ENCODE data around the gene CDT1.

DNA sequence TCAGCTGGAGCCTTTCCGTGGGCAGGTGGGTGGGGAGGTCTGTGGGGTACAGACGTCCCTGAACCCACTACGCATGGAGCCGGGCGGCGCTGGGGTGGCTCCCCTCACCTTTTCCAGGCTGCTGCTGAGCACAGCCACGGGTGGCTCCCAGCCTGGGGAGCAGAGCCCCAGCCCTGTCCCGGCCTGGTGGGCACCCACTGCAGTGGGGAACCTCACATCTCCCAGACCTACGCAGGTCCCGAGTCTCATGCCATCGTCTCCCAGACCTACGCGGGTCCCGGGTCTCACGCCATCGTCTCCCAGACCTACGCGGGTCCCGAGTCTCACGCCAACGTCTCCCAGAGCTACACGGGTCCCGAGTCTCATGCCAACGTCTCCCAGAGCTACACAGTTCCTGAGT, 25.1 kb downstream of the CDT1 start:
- TF ChIP-seq CTCF (IDR thresholded peaks at IDR 0.05) = no peak
- TF ChIP-seq POLR2A (IDR thresholded peaks at IDR 0.05) = no peak
